NCI-H187 treated with DMSO at 0.1 percent for 48 hours (cell line): Measurements from ENCODE around the gene MYOD1.

Source experiments
- DNase-seq: peaks from one replicate; lab custom pipeline; 2025; lab: John Stamatoyannopoulos, UW

Gene MYOD1

GRCh38 chr11:17771415-17771814 lies 52.0 kb downstream of the MYOD1 start:
- DNase-seq: no peak
